Endothelial cell of umbilical vein (primary cell): Measurements from ENCODE around the gene XDH. TPM values are rescaled to one million over a fixed set of nuclear protein-coding genes. Genes with fewer than 3 reads are reported as not detected.

Source experiments
- BruUV-seq: library from RNA; stranded (reverse); fragments of 400-500 nt; replicated peaks from 2 replicates; lab custom pipeline; 2021; lab: Mats Ljungman, UMichigan
- CTCF ChIA-PET: fragments of 300-600, 350-600 bp; sonication (Branson Sonifier 250); formaldehyde crosslinking; loops from one replicate; lab custom pipeline; 2021; ENCODE audit warnings: antibody characterized with exemption, inconsistent platforms; lab: Charles Lee
- POLR2A ChIA-PET: fragments of 300-600, 350-600 bp; sonication (Branson Sonifier 250); formaldehyde crosslinking; loops from one replicate; lab custom pipeline; 2021; ENCODE audit warnings: antibody characterized with exemption, inconsistent platforms; lab: Charles Lee
- DNase-seq: peaks from one replicate; pipeline ENCODE4 v3.0.0-alpha.2; 2011; ENCODE audit warnings: low read depth, low spot score
- FAIRE-seq: peaks from 2 replicates; lab custom pipeline; 2011; peaks lifted over from hg19 to GRCh38; lab: Jason Lieb, UNC
- H2AFZ ChIP-seq: 2 replicates; pipeline ENCODE4 v1.6.0; 2012; ENCODE audit warnings: low read depth, low read length, control low read depth, inconsistent platforms
- H3K27ac ChIP-seq: 2 replicates; pipeline ENCODE4 v1.5.1; 2011; ENCODE audit warnings: low read depth, mild to moderate bottlenecking, control low read depth, low read length, moderate library complexity; ENCODE audit not compliant: insufficient read depth
- H3K27me3 ChIP-seq, 2 experiments: 2 replicates each; pipeline versions ENCODE4 v1.6.0 to v1.6.1; 2011; ENCODE audit warnings: low read length in 2 of 2, mixed read lengths in 1 of 2; ENCODE audit not compliant: control insufficient read depth in 2 of 2, insufficient read depth in 2 of 2
- H3K36me3 ChIP-seq, 2 experiments: 2 replicates in 1 of 2; 3 replicates in 1 of 2; pipeline ENCODE4 v1.5.1; 2011; ENCODE audit warnings: low read length in 2 of 2, mild to moderate bottlenecking in 1 of 2, moderate library complexity in 1 of 2; ENCODE audit not compliant: control insufficient read depth in 2 of 2, insufficient read depth in 2 of 2; ENCODE audit errors: extremely low read depth in 1 of 2
- H3K4me1 ChIP-seq: 3 replicates; pipeline ENCODE4 v1.5.1; 2011; ENCODE audit warnings: mild to moderate bottlenecking, low read length; ENCODE audit not compliant: control insufficient read depth, insufficient read depth; ENCODE audit errors: extremely low read depth
- H3K4me2 ChIP-seq: 2 replicates; pipeline ENCODE4 v1.6.1; 2011; ENCODE audit warnings: low read length, control low read depth, mixed read lengths; ENCODE audit not compliant: insufficient read depth
- H3K4me3 ChIP-seq, 3 experiments: fragments of 200-600 bp in 1 of 3; sonication (generic), shearing (Covaris generic) in 1 of 3; replicated peaks in 1 of 3; 2 replicates each; pipeline ENCODE4 v1.5.1; 2011 to 2016; ENCODE audit warnings: control low read depth in 3 of 3, low read length in 3 of 3, mild to moderate bottlenecking in 2 of 3, inconsistent platforms in 1 of 3, low read depth in 1 of 3, moderate library complexity in 1 of 3; ENCODE audit not compliant: insufficient read depth in 1 of 3
- H3K79me2 ChIP-seq: 2 replicates; pipeline ENCODE4 v1.6.0; 2012; ENCODE audit warnings: low read length, inconsistent platforms; ENCODE audit not compliant: control insufficient read depth, insufficient read depth
- H3K9ac ChIP-seq: replicated peaks from 2 replicates; pipeline ENCODE3; 2011; ENCODE audit warnings: low read length, control low read depth; ENCODE audit not compliant: insufficient read depth; ENCODE audit errors: extremely low read depth
- H3K9me1 ChIP-seq: replicated peaks from 3 replicates; pipeline ENCODE4 v1.6.0; 2011; ENCODE audit warnings: mild to moderate bottlenecking, low read length; ENCODE audit not compliant: control insufficient read depth, insufficient read depth; ENCODE audit errors: extremely low read depth
- H3K9me3 ChIP-seq: replicated peaks from 2 replicates; pipeline ENCODE4 v1.5.1; 2012; ENCODE audit warnings: low read length, inconsistent platforms; ENCODE audit not compliant: control insufficient read depth, insufficient read depth
- H4K20me1 ChIP-seq: replicated peaks from 2 replicates; pipeline ENCODE3; 2011; ENCODE audit warnings: mild to moderate bottlenecking, low read length; ENCODE audit not compliant: control insufficient read depth, insufficient read depth; ENCODE audit errors: extremely low read depth
- CTCF ChIP-seq, 2 donors: IDR thresholded peaks; 1 replicate in 1 of 2; 2 replicates in 1 of 2; pipeline ENCODE4 v1.5.1; 2011; ENCODE audit warnings: low read length in 2 of 2, mild to moderate bottlenecking in 2 of 2, moderate library complexity in 2 of 2, control low read depth in 1 of 2, inconsistent platforms in 1 of 2, low read depth in 1 of 2; ENCODE audit not compliant: insufficient read depth in 1 of 2; ENCODE audit errors: extremely low read depth in 1 of 2
- EZH2 ChIP-seq: IDR thresholded peaks from 2 replicates; pipeline ENCODE4 v1.6.1; 2012; ENCODE audit warnings: borderline replicate concordance, low read depth, mild to moderate bottlenecking, moderate library complexity, low read length, inconsistent platforms; ENCODE audit not compliant: severe bottlenecking
- FOS ChIP-seq: IDR thresholded peaks from 2 replicates; pipeline ENCODE4 v1.6.1; 2011; ENCODE audit warnings: mild to moderate bottlenecking, low read length, moderate library complexity, borderline replicate concordance; ENCODE audit not compliant: insufficient read depth
- GATA2 ChIP-seq: IDR thresholded peaks from 2 replicates; pipeline ENCODE4 v1.7.0; 2011; ENCODE audit warnings: low read depth, mild to moderate bottlenecking, moderate library complexity, mixed read lengths, low read length; ENCODE audit not compliant: insufficient read length, insufficient read depth
- JUN ChIP-seq: IDR thresholded peaks from 2 replicates; pipeline ENCODE4 v1.6.1; 2011; ENCODE audit warnings: borderline replicate concordance, low read depth; ENCODE audit not compliant: insufficient read length, insufficient read depth
- MAX ChIP-seq: IDR thresholded peaks from 2 replicates; pipeline ENCODE4 v1.6.1; 2011; ENCODE audit not compliant: insufficient read depth, insufficient read length
- MYC ChIP-seq: IDR thresholded peaks from one replicate; pipeline ENCODE4 v1.6.1; 2011; ENCODE audit warnings: mild to moderate bottlenecking, low read depth, low read length
- POLR2A ChIP-seq: IDR thresholded peaks from 2 replicates; pipeline ENCODE4 v1.6.1; 2012; ENCODE audit warnings: low read depth, mild to moderate bottlenecking, control low read depth, low read length
- POLR2AphosphoS5 ChIP-seq: IDR thresholded peaks from 2 replicates; pipeline ENCODE4 v1.6.1; 2012; ENCODE audit warnings: low read depth, mild to moderate bottlenecking, control low read depth, low read length, moderate library complexity; ENCODE audit not compliant: insufficient read depth
- dilution Hi-C: fragments of 300-500 bp; cut with MboI; formaldehyde crosslinking; loops from one replicate; pipeline ENCODE4 v1.15.0; 2019; ENCODE audit warnings: low sequenced_read_pairs; ENCODE audit not compliant: extremely low pct_ligation_motif_present
- intact Hi-C: fragments of 100-400 bp; cut with micrococcal nuclease; formaldehyde crosslinking; loops from one replicate; pipeline ENCODE4 v1.10.0; 2022
- polyA plus RNA-seq, 4 experiments: library from polyadenylated mRNA; depleted of rRNA in 3 of 4; stranded (reverse) in 3 of 4; unstranded in 1 of 4; fragments of >200 nt; gene quantifications; 2 replicates each; pipeline versions ENCODE4 v1.2.1 to v1.2.3, GENCODE V29; 2011 to 2012; ENCODE audit warnings: missing spikeins in 1 of 4
- total RNA-seq: library from RNA; stranded (reverse); gene quantifications from 2 replicates; pipeline ENCODE4 v1.2.3, GENCODE V29; 2021

The XDH gene
- total and polyA plus RNA-seq, 2 donors (not counting 3 experiments of a cell fraction or from before 2014, with no cell fraction given), result not detected

GRCh38 chr2:31302940-31303563 is 111.5 kb downstream of the XDH start:
- H3K4me1 ChIP-seq, result no peaks in the 10 kb centered on the region
- H3K9me1 ChIP-seq, result no peaks in the 10 kb centered on the region
- no peak overlapping the region for H3K27ac ChIP-seq
- H3K4me2 ChIP-seq, result no peak overlapping the region
- no peaks in the 10 kb centered on the region for H3K9me3 ChIP-seq
- no peak for FAIRE-seq
- DNase-seq, result no peak
- H3K79me2 ChIP-seq, result no peaks in the 10 kb centered on the region
- intact Hi-C loops (no loop called here), dilution Hi-C loops (no loop called here)
- ChIA-PET POLR2A (no interaction called here), CTCF (no interaction called here)
- BruUV-seq, result no TSS peak
- H3K27me3 ChIP-seq, result peaks cover 2% of the 10 kb centered on the region in 2 experiments
- H3K9ac ChIP-seq, result no peak overlapping the region
- no peak overlapping the region for H3K4me3 ChIP-seq
- no peaks in the 10 kb centered on the region for H3K36me3 ChIP-seq
- H2AFZ ChIP-seq, result no peak overlapping the region
- TF ChIP-seq FOS (no peak), MAX (no peak), GATA2 (no peak), MYC (no peak), POLR2AphosphoS5 (no peak), JUN (no peak), CTCF (IDR thresholded peaks at IDR 0.05; ENCODE audit: extremely low read depth in 1 of 2, insufficient read depth in 1 of 2, low read depth in 1 of 2, low read length in 2 of 2) (no peak), EZH2 (no peak), POLR2A (no peak)
- H4K20me1 ChIP-seq, result no peaks in the 10 kb centered on the region
